SK-N-SH (cell line): ENCODE measurements around the gene RFX7. TPM values are rescaled to one million over a fixed set of nuclear protein-coding genes. Genes with fewer than 3 reads are reported as not detected.

Source experiments
- CTCF ChIA-PET: fragments of 300-600, 350-600 bp; formaldehyde crosslinking; extraction: SDS; loops from one replicate; lab custom pipeline; 2021; lab: Yijun Ruan, JAX
- POLR2A ChIA-PET: fragments of 350-600 bp; sonication (Branson Sonifier 250); formaldehyde crosslinking; extraction: SDS; loops from one replicate; lab custom pipeline; 2020; ENCODE audit warnings: antibody characterized with exemption, inconsistent platforms; lab: Yijun Ruan, JAX
- DNase-seq: peaks from one replicate; pipeline ENCODE4 v3.0.0; 2012
- H2AFZ ChIP-seq: fragments of 200-600 bp; sonication (generic); 2 replicates; pipeline ENCODE4 v1.8.1; 2016; ENCODE audit warnings: antibody characterized with exemption, mild to moderate bottlenecking, low read depth
- H3F3A ChIP-seq: fragments of 200-600 bp; sonication (generic); replicated peaks from 2 replicates; pipeline ENCODE3; 2016; ENCODE audit warnings: antibody characterized with exemption, mild to moderate bottlenecking; ENCODE audit not compliant: insufficient read depth
- H3K27ac ChIP-seq, 2 experiments: fragments of 200-500 bp in 1 of 2; fragments of 200-600 bp in 1 of 2; sonication (Bioruptor generic) in 1 of 2; sonication (generic), shearing (Covaris generic) in 1 of 2; 2 replicates each; pipeline versions ENCODE4 v1.5.1 to v1.6.1; 2014 to 2016; ENCODE audit warnings: low read depth in 2 of 2, inconsistent platforms in 1 of 2, low read length in 1 of 2, mild to moderate bottlenecking in 1 of 2, mixed read lengths in 1 of 2
- H3K27me3 ChIP-seq: fragments of 200-600 bp; sonication (generic), shearing (Covaris generic); 2 replicates; pipeline ENCODE4 v1.6.1; 2016; ENCODE audit warnings: mixed run types; ENCODE audit not compliant: insufficient read depth
- H3K36me3 ChIP-seq, 2 experiments: fragments of 200-500 bp in 1 of 2; fragments of 200-600 bp in 1 of 2; sonication (Bioruptor generic) in 1 of 2; sonication (generic) in 1 of 2; replicated peaks in 1 of 2; 2 replicates each; pipeline versions ENCODE3 to v1.5.1; 2014 to 2016; ENCODE audit warnings: low read length in 1 of 2, mild to moderate bottlenecking in 1 of 2; ENCODE audit not compliant: insufficient read depth in 2 of 2, control insufficient read depth in 1 of 2
- H3K4me1 ChIP-seq, 2 experiments: fragments of 200-500 bp in 1 of 2; fragments of 200-600 bp in 1 of 2; sonication (Bioruptor generic) in 1 of 2; sonication (generic), shearing (Covaris generic) in 1 of 2; 2 replicates each; pipeline versions ENCODE4 v1.5.1 to v1.6.1; 2014 to 2016; ENCODE audit warnings: low read depth in 1 of 2, low read length in 1 of 2, mixed run types in 1 of 2; ENCODE audit not compliant: insufficient read depth in 2 of 2, control insufficient read depth in 1 of 2
- H3K4me2 ChIP-seq: fragments of 200-600 bp; sonication (generic), shearing (Covaris generic); 2 replicates; pipeline ENCODE4 v1.6.1; 2017; ENCODE audit warnings: mixed run types
- H3K4me3 ChIP-seq, 2 experiments: fragments of 200-500 bp in 1 of 2; fragments of 200-600 bp in 1 of 2; sonication (Bioruptor generic) in 1 of 2; sonication (generic), shearing (Covaris generic) in 1 of 2; 2 replicates each; pipeline versions ENCODE4 v1.5.1 to v1.8.1; 2014 to 2016; ENCODE audit warnings: low read depth in 2 of 2, inconsistent platforms in 1 of 2, low read length in 1 of 2, mild to moderate bottlenecking in 1 of 2, mixed read lengths in 1 of 2, moderate library complexity in 1 of 2
- H3K79me2 ChIP-seq: fragments of 200-600 bp; sonication (generic); 2 replicates; pipeline ENCODE4 v1.8.1; 2017; ENCODE audit warnings: mild to moderate bottlenecking; ENCODE audit not compliant: insufficient read depth
- H3K9ac ChIP-seq: fragments of 200-600 bp; sonication (generic); 2 replicates; pipeline ENCODE4 v1.6.1; 2017; ENCODE audit warnings: mixed run types
- H3K9me2 ChIP-seq: fragments of 200-600 bp; sonication (generic); 2 replicates; pipeline ENCODE4 v1.6.1; 2017; ENCODE audit warnings: mixed run types
- H3K9me3 ChIP-seq: fragments of 200-600 bp; sonication (generic); 2 replicates; pipeline ENCODE4 v1.6.1; 2017; ENCODE audit warnings: mixed run types, mild to moderate bottlenecking, moderate library complexity
- H4K20me1 ChIP-seq: fragments of 200-600 bp; sonication (generic); 2 replicates; pipeline ENCODE4 v1.6.1; 2017; ENCODE audit warnings: mild to moderate bottlenecking, mixed run types; ENCODE audit not compliant: insufficient read depth
- CTCF ChIP-seq: fragments of 200-600 bp; sonication (generic); IDR thresholded peaks from 2 replicates; pipeline ENCODE4 v1.6.1; 2017; ENCODE audit warnings: antibody characterized with exemption, mild to moderate bottlenecking, moderate library complexity
- EP300 ChIP-seq, 2 experiments: IDR thresholded peaks; 2 replicates each; pipeline versions ENCODE4 v1.4.0 to v1.6.1; 2012; ENCODE audit warnings: borderline replicate concordance in 1 of 2, low read depth in 1 of 2, low read length in 1 of 2
- EZH2phosphoT487 ChIP-seq: fragments of 200-600 bp; sonication (generic); IDR thresholded peaks from 2 replicates; pipeline ENCODE4 v1.6.1; 2017; ENCODE audit warnings: low read depth, mixed run types, mild to moderate bottlenecking, antibody characterized with exemption, moderate library complexity, borderline replicate concordance
- FOSL2 ChIP-seq: IDR thresholded peaks from 2 replicates; pipeline ENCODE4 v1.4.0; 2012; ENCODE audit warnings: low read depth, mild to moderate bottlenecking, moderate library complexity, borderline replicate concordance
- MAX ChIP-seq: IDR thresholded peaks from 2 replicates; pipeline ENCODE4 v1.4.0; 2012; ENCODE audit warnings: low read depth
- MEF2A ChIP-seq: IDR thresholded peaks from 2 replicates; pipeline ENCODE4 v1.4.0; 2012; ENCODE audit warnings: low read depth, borderline replicate concordance
- NRF1 ChIP-seq: IDR thresholded peaks from 2 replicates; pipeline ENCODE4 v1.6.1; 2012; ENCODE audit warnings: low read depth, mild to moderate bottlenecking, low read length
- POLR2AphosphoS5 ChIP-seq: IDR thresholded peaks from 2 replicates; pipeline ENCODE4 v1.6.1; 2012; ENCODE audit warnings: low read depth, low read length
- RAD21 ChIP-seq: IDR thresholded peaks from 2 replicates; pipeline ENCODE4 v1.6.1; 2012; ENCODE audit warnings: mild to moderate bottlenecking, low read length
- REST ChIP-seq: IDR thresholded peaks from 2 replicates; pipeline ENCODE4 v1.6.1; 2012; ENCODE audit warnings: mild to moderate bottlenecking, low read depth, low read length, moderate library complexity
- RXRA ChIP-seq: IDR thresholded peaks from 2 replicates; pipeline ENCODE4 v1.4.0; 2012; ENCODE audit warnings: low read depth, mild to moderate bottlenecking, borderline replicate concordance
- TAF1 ChIP-seq: IDR thresholded peaks from 2 replicates; pipeline ENCODE4 v1.6.1; 2012; ENCODE audit warnings: low read depth, mild to moderate bottlenecking, low read length, moderate library complexity, borderline replicate concordance
- TCF12 ChIP-seq: IDR thresholded peaks from 2 replicates; pipeline ENCODE4 v1.4.0; 2012
- USF1 ChIP-seq: IDR thresholded peaks from 2 replicates; pipeline ENCODE4 v1.4.0; 2012; ENCODE audit warnings: low read depth, borderline replicate concordance
- WGBS: methylation state at CpG from one replicate; pipeline ENCODE4 v1.1.6; 2017; ENCODE audit warnings: low lambda C conversion rate; 5-methylcytosine and 5-hydroxymethylcytosine counted together
- polyA plus RNA-seq, 3 experiments: library from polyadenylated mRNA; depleted of rRNA; stranded (reverse); fragments of >200 nt; gene quantifications; 2 replicates each; pipeline ENCODE4 v1.2.3, GENCODE V29; 2012

Gene RFX7
- polyA plus RNA-seq, 1 of the 3 experiments (the other 2 are of a cell fraction) = 2.7 TPM

- POLR2A ChIA-PET = no interaction called here
- Histone ChIP-seq H3K79me2 (peaks cover 94% of the 10 kb centered on the region), H4K20me1 (peaks cover 41% of the 10 kb centered on the region)
Measured at GRCh38 chr15:56192659-56193442, 50.8 kb downstream of the RFX7 start.

GRCh38 chr15:56187665-56188064, 56.0 kb downstream of the RFX7 start:
- Histone ChIP-seq H3K36me3 (peaks cover 0 to 6% of the 10 kb centered on the region in 2 experiments), H3K9me2 (no peaks in the 10 kb centered on the region), H3K27ac (no peak overlapping the region), H4K20me1 (peaks cover 41% of the 10 kb centered on the region), H3K4me3 (no peak overlapping the region), H3K27me3 (no peaks in the 10 kb centered on the region), H3F3A (no peaks in the 10 kb centered on the region), H2AFZ (no peak overlapping the region), H3K9ac (no peak overlapping the region), H3K4me1 (peaks cover 0 to 2% of the 10 kb centered on the region in 2 experiments; a peak in 1 of 4 replicates), H3K4me2 (no peak overlapping the region), H3K79me2 (peaks cover 95% of the 10 kb centered on the region), H3K9me3 (no peaks in the 10 kb centered on the region)
- DNase-seq = no peak
- TF ChIP-seq RXRA (no peak), CTCF (no peak), USF1 (no peak), RAD21 (no peak), TAF1 (no peak), POLR2AphosphoS5 (no peak), NRF1 (no peak), FOSL2 (no peak), EZH2phosphoT487 (no peak), TCF12 (no peak), EP300 (IDR thresholded peaks at IDR 0.05; ENCODE audit: borderline replicate concordance in 1 of 2, low read depth in 1 of 2, low read length in 1 of 2) (no peak), MEF2A (no peak)
- 96% methylated on average over 1 of the region's 1 CpG for WGBS
- POLR2A ChIA-PET = no interaction called here
- CTCF ChIA-PET = interaction anchor here (0.6 to 2.1 kb wide), 6 partner anchors 9 to 841 kb away, joined by 3 to 7 read pairs (median 3); no protein-coding TSS in a partner anchor

More at GRCh38 chr15:56192659-56193442, 50.8 kb downstream of the RFX7 start:
- CTCF ChIA-PET = no interaction called here
- 93% methylated on average over 10 of the region's 10 CpGs for WGBS
- peaks cover 0 to 2% of the 10 kb centered on the region in 2 experiments; a peak in 1 of 4 replicates for H3K4me1 ChIP-seq
- no peaks in the 10 kb centered on the region for H3K27me3 ChIP-seq
- no peak overlapping the region for H3K4me3 ChIP-seq
- no peak overlapping the region for H3K27ac ChIP-seq
- TF ChIP-seq REST (no peak), MAX (no peak)
- TF ChIP-seq, all 33 proteins: peak for 0
- Histone ChIP-seq H3K9ac (no peak overlapping the region), H2AFZ (no peak overlapping the region), H3K4me2 (no peak overlapping the region), H3K9me3 (no peaks in the 10 kb centered on the region), H3K36me3 (peaks cover 0 to 19% of the 10 kb centered on the region in 2 experiments), H3F3A (no peaks in the 10 kb centered on the region), H3K9me2 (no peaks in the 10 kb centered on the region)
- no peak for DNase-seq
